Memory B cell (primary cell): ENCODE measurements around the gene MRPL49.
"Not testable (repeated sequence)": the region's sequence is repeated elsewhere in the genome, so short reads cannot be mapped to it uniquely, and the experiment has no call there.

ENCODE experiments used
- ATAC-seq: fragments of 150-1000 bp; cut with Tn5 transposase; 2 replicates; pipeline ENCODE4 v1.10.0; 2021; ENCODE audit warnings: low read depth, mild to moderate bottlenecking, moderate library complexity
- DNase-seq, 2 donors: peaks; one replicate each; pipeline ENCODE4 v3.0.0; 2022; ENCODE audit warnings: low spot score in 2 of 2
- H3K27ac Mint-ChIP-seq: one replicate; pipeline ENCODE4 v1.8.0; 2022; ENCODE audit warnings: mild to moderate bottlenecking, moderate library complexity, mixed read lengths
- H3K27me3 Mint-ChIP-seq: one replicate; pipeline ENCODE4 v1.8.0; 2022; ENCODE audit warnings: mixed read lengths
- H3K36me3 Mint-ChIP-seq: one replicate; pipeline ENCODE4 v1.8.0; 2022; ENCODE audit warnings: mild to moderate bottlenecking, mixed read lengths
- H3K4me1 Mint-ChIP-seq: one replicate; pipeline ENCODE4 v1.8.0; 2022; ENCODE audit warnings: mixed read lengths
- H3K4me3 Mint-ChIP-seq: one replicate; pipeline ENCODE4 v1.8.0; 2022; ENCODE audit warnings: mild to moderate bottlenecking, moderate library complexity, mixed read lengths
- H3K9me3 Mint-ChIP-seq: one replicate; pipeline ENCODE4 v1.8.0; 2022; ENCODE audit warnings: mixed read lengths

MRPL49 gene

DNA sequence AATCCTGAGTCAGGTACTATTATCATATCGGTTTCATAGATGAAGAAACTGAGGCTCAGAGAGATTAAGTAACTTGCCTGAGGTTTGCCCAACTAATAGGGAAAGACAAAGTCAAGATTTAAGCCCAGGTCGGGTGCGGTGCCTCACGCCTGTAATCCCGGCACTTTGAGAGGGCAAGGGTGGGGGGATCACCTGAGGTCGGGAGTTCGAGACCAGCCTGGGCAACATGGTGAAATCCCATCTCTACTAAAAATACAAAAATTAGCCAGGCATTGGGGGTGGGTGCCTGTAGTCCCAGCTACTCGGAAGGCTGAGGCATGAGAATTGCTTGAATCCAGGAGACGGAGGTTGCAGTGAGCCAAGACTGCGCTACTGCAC, 28.0 kb downstream of the MRPL49 start:
- H3K27ac Mint-ChIP-seq, DNase-seq, H3K36me3 Mint-ChIP-seq, ATAC-seq, H3K4me3 Mint-ChIP-seq, H3K9me3 Mint-ChIP-seq, H3K27me3 Mint-ChIP-seq: not testable (repeated sequence)
- H3K4me1 Mint-ChIP-seq = peaks cover 22% of the 10 kb centered on the region

- DNase-seq = no peak
Measured at GRCh38 chr11:65150509-65151299, 28.6 kb downstream of the MRPL49 start.

GRCh38 chr11:65151331-65151899, 29.3 kb downstream of the MRPL49 start:
- Mint-ChIP-seq H3K9me3 (no peaks in the 10 kb centered on the region), H3K36me3 (no peaks in the 10 kb centered on the region), H3K4me1 (peaks cover 13% of the 10 kb centered on the region), H3K27ac (no peak overlapping the region), H3K4me3 (peak overlapping the region; percentile 15), H3K27me3 (no peaks in the 10 kb centered on the region)
- ATAC-seq (no peak), DNase-seq (no peak)

More at GRCh38 chr11:65150509-65151299, 28.6 kb downstream of the MRPL49 start:
- ATAC-seq = no peak
- H3K36me3 Mint-ChIP-seq = no peaks in the 10 kb centered on the region
- no peaks in the 10 kb centered on the region for H3K27me3 Mint-ChIP-seq
- no peak overlapping the region for H3K27ac Mint-ChIP-seq
- peaks cover 19% of the 10 kb centered on the region for H3K4me1 Mint-ChIP-seq
- H3K9me3 Mint-ChIP-seq = no peaks in the 10 kb centered on the region
- H3K4me3 Mint-ChIP-seq = no peak overlapping the region

GRCh38 chr11:65152122-65152521, 30.0 kb downstream of the MRPL49 start:
- no peaks in the 10 kb centered on the region for H3K36me3 Mint-ChIP-seq
- DNase-seq (no peak), ATAC-seq (peak; percentile 56)
- peaks cover 11% of the 10 kb centered on the region for H3K4me1 Mint-ChIP-seq
- no peaks in the 10 kb centered on the region for H3K27me3 Mint-ChIP-seq
- H3K9me3 Mint-ChIP-seq = no peaks in the 10 kb centered on the region
- peak overlapping the region; percentile 38 for H3K4me3 Mint-ChIP-seq
- H3K27ac Mint-ChIP-seq = no peak overlapping the region

- H3K4me3 Mint-ChIP-seq = no peak overlapping the region
- ATAC-seq (no peak), DNase-seq (no peak)
- H3K27ac Mint-ChIP-seq = no peak overlapping the region
- H3K36me3 Mint-ChIP-seq = no peaks in the 10 kb centered on the region
- H3K9me3 Mint-ChIP-seq = no peaks in the 10 kb centered on the region
- H3K27me3 Mint-ChIP-seq = no peaks in the 10 kb centered on the region
- H3K4me1 Mint-ChIP-seq = peaks cover 12% of the 10 kb centered on the region
Measured at GRCh38 chr11:65156256-65156655, 34.1 kb downstream of the MRPL49 start.

GRCh38 chr11:65156926-65157325, 34.8 kb downstream of the MRPL49 start:
- H3K9me3 Mint-ChIP-seq = no peaks in the 10 kb centered on the region
- peaks cover 5% of the 10 kb centered on the region for H3K4me1 Mint-ChIP-seq
- no peak for ATAC-seq
- H3K36me3 Mint-ChIP-seq = no peaks in the 10 kb centered on the region
- no peaks in the 10 kb centered on the region for H3K27me3 Mint-ChIP-seq
- no peak overlapping the region for H3K4me3 Mint-ChIP-seq
- no peak overlapping the region for H3K27ac Mint-ChIP-seq
- DNase-seq = no peak

DNA sequence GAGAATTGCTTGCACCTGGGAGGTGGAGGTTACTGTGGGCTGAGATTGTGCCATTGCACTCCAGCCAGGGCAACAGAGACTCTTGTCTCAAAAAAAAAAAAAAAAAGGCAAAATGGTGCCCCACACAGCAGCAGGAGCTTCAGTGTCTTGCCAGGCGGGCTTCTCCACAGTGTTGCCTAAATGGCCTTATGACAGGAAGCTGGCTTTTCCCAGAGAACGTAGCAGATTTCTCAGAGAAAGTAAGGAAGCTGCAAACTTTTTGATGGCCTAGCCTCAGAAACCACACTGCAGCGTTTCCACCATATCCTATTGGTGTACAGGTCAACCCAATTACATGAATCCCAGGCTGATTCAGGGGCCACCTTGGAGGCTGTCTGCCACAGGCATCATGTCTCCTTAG, 35.2 kb downstream of the MRPL49 start:
- Mint-ChIP-seq H3K9me3 (no peaks in the 10 kb centered on the region), H3K27ac (no peak overlapping the region), H3K4me1 (peaks cover 3% of the 10 kb centered on the region), H3K4me3 (no peak overlapping the region), H3K27me3 (no peaks in the 10 kb centered on the region), H3K36me3 (no peaks in the 10 kb centered on the region)
- ATAC-seq (no peak), DNase-seq (no peak)

- Mint-ChIP-seq H3K36me3 (no peaks in the 10 kb centered on the region), H3K4me3 (no peak overlapping the region), H3K27me3 (no peaks in the 10 kb centered on the region), H3K27ac (no peak overlapping the region), H3K9me3 (no peaks in the 10 kb centered on the region), H3K4me1 (peaks cover 3% of the 10 kb centered on the region)
- DNase-seq (no peak), ATAC-seq (peak; percentile 66)
Measured at GRCh38 chr11:65159012-65159411, 36.9 kb downstream of the MRPL49 start.

DNA sequence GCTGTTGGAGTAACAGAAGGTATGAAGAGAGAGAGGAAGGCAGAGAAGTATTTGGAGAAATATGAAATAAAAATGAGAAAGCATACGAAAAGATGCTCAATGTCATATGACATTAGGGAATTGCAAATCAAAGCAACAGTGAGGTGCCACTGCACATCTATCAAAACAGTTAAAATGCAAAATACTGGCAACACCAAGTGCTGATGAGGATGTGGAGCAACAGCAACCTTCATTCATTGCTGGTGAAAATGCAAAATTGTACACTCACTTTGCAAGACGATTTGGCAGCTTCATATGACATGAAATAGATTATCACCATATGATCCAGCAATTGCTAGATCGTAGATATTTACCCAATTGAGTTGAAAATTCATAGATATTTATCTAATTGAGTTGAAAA, 38.5 kb downstream of the MRPL49 start:
- DNase-seq (no peak), ATAC-seq (no peak)
- H3K9me3 Mint-ChIP-seq = no peaks in the 10 kb centered on the region
- H3K4me1 Mint-ChIP-seq = peaks cover 3% of the 10 kb centered on the region
- no peak overlapping the region for H3K4me3 Mint-ChIP-seq
- H3K27ac Mint-ChIP-seq = no peak overlapping the region
- H3K36me3 Mint-ChIP-seq = no peaks in the 10 kb centered on the region
- H3K27me3 Mint-ChIP-seq = no peaks in the 10 kb centered on the region

DNA sequence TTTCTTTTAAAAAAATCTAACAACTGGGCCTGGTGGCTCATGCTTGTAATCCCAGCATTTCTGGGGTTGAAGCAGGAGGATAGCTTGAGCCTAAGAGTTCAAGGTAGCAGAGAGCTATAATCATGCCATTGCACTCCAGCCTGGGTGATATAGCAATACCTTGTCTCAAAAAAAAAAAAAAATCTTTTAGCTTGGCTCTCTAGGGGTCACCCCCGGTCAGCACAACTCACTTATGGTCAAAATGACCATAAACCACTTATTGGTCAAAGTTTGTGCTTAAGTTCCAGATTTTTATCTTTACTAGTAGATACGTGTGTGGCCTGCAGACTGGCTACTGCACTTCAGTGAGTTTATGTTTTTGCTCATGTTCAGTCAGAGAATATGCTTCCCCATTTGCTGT, 41.6 kb downstream of the MRPL49 start:
- no peak overlapping the region for H3K4me3 Mint-ChIP-seq
- no peak overlapping the region for H3K27ac Mint-ChIP-seq
- DNase-seq (no peak), ATAC-seq (no peak)
- peaks cover 6% of the 10 kb centered on the region for H3K4me1 Mint-ChIP-seq
- no peaks in the 10 kb centered on the region for H3K9me3 Mint-ChIP-seq
- no peaks in the 10 kb centered on the region for H3K36me3 Mint-ChIP-seq
- no peaks in the 10 kb centered on the region for H3K27me3 Mint-ChIP-seq

DNA sequence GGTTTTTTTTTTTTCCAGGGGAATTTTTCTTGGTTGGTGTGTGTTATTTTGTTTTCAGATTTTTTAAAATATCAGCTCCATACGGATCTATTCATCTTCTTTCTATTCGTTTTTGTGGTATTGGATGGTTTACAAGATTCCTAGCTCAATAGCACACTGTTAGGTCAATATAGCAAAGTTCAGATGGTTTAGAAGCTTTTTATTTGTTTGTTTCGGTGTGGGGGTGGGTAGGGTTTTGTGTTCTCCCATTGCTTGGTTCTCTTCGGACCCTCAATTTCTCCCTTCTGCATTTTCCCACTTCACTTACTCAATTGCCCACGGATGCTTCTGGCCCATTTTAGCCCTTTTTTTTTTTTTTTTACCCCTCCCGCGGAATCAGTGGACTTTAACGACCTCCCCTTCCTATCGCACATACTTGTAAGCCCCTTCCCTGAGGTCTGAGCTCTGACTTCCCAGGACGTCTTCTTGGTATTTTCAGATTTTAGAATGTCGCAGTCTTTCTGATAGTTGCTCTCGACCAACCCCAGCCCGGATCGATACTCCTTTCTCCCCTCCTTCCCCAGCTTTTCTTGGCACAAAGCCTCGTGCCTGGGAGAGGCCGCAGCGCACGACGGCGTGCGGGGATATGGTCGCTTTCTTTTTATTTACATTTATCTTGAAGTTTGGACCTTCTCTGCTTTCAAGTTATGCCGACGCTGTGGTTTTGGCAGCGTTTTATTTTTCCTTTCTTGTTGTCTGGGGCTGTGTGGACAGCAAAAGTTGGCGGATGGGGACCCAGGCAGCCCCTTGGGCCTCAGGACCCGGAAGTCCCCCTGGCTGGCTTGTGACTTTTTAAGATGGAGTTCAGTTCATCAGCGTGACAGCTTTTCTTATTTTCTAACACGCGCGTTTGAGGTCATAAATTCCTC, 43.5 kb downstream of the MRPL49 start:
- no peaks in the 10 kb centered on the region for H3K36me3 Mint-ChIP-seq
- no peak overlapping the region for H3K27ac Mint-ChIP-seq
- DNase-seq (no peak), ATAC-seq (no peak)
- H3K9me3 Mint-ChIP-seq = no peaks in the 10 kb centered on the region
- H3K4me1 Mint-ChIP-seq = peaks cover 8% of the 10 kb centered on the region
- H3K27me3 Mint-ChIP-seq = no peaks in the 10 kb centered on the region
- H3K4me3 Mint-ChIP-seq = no peak overlapping the region

- no peaks in the 10 kb centered on the region for H3K27me3 Mint-ChIP-seq
- no peak for ATAC-seq
- no peaks in the 10 kb centered on the region for H3K36me3 Mint-ChIP-seq
- H3K27ac Mint-ChIP-seq = no peak overlapping the region
- no peak for DNase-seq
- H3K4me1 Mint-ChIP-seq = peaks cover 8% of the 10 kb centered on the region
- no peaks in the 10 kb centered on the region for H3K9me3 Mint-ChIP-seq
- no peak overlapping the region for H3K4me3 Mint-ChIP-seq
Measured at GRCh38 chr11:65166893-65167292, 44.8 kb downstream of the MRPL49 start.

DNA sequence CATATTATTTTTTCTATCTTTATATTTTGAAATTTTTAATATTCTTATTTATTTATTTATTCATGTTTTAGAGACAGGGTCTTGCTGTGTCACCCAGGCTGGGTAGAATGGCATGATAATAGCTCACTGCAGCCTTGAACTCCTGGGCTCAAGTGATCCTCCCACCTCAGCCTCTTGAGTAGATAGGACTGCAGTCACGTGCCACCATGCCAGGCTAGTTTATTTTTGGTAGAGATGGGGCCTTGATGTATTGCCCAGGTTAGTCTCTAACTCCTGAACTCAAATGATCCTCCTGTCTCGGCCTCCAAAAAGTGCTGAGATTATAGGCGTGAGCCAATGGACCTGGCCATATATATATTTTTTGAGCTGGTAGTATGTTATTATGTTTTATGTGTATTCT, 45.5 kb downstream of the MRPL49 start:
- no peaks in the 10 kb centered on the region for H3K27me3 Mint-ChIP-seq
- ATAC-seq = no peak
- no peak overlapping the region for H3K27ac Mint-ChIP-seq
- H3K4me1 Mint-ChIP-seq = peaks cover 8% of the 10 kb centered on the region
- no peaks in the 10 kb centered on the region for H3K9me3 Mint-ChIP-seq
- DNase-seq = no peak
- H3K36me3 Mint-ChIP-seq = no peaks in the 10 kb centered on the region
- H3K4me3 Mint-ChIP-seq = no peak overlapping the region

DNA sequence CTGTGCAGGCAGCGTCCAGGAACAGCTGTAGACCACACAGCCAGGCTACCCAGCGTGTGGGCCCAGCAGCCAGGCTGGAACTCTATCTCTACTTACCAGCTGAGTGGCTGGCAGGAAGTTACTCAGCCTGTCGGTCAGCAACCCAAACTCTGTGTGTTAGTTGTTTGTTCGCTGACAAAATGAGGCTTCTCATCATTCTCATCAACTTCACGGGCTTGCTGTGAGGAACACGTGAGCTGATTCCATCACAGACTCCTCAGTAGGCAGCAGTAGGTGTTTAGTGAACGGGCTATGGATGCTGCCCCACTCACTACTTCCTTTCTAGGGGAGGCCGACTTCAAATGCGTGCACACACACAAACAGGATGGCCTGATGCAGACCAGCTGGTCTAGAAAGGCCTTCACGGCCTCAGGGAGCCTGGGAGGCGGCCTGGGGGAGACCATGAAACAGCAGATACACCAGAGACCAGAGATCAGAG, 47.1 kb downstream of the MRPL49 start:
- Mint-ChIP-seq H3K4me3 (no peak overlapping the region), H3K9me3 (no peaks in the 10 kb centered on the region), H3K27me3 (no peaks in the 10 kb centered on the region), H3K4me1 (peaks cover 8% of the 10 kb centered on the region), H3K36me3 (no peaks in the 10 kb centered on the region), H3K27ac (peak overlapping the region; percentile 32)
- ATAC-seq (peak; percentile 47), DNase-seq (no peak)
